GM19025 (cell line): ENCODE data around the gene CHD5.

Source experiments
- ATAC-seq: cut with Tn5 transposase; IDR thresholded peaks from one replicate; pipeline ENCODE4 v1.9.1; 2021; ENCODE audit warnings: mild to moderate bottlenecking, low read depth, moderate library complexity; ENCODE audit not compliant: unreplicated experiment

CHD5 gene

DNA sequence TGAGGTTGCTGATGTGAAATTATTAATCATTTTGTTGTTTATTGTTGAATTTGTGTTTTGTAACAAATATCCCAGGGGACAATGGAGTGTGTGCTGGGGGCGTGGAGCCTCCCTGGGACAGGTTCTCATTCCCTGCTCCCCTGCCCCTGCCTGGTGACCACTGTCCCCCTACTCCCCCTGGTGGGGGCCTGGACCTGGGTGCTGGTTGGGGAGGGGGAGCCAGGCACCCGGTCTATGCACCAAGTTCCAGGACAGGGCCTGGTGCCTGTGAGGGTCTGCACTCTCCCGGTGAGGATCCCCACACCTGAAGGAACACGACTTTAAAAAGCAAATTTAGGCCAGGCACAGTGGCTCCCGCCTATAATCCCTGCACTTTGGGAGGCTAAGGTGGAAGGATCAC is 42.4 kb downstream of the CHD5 start:
- no peak for ATAC-seq

DNA sequence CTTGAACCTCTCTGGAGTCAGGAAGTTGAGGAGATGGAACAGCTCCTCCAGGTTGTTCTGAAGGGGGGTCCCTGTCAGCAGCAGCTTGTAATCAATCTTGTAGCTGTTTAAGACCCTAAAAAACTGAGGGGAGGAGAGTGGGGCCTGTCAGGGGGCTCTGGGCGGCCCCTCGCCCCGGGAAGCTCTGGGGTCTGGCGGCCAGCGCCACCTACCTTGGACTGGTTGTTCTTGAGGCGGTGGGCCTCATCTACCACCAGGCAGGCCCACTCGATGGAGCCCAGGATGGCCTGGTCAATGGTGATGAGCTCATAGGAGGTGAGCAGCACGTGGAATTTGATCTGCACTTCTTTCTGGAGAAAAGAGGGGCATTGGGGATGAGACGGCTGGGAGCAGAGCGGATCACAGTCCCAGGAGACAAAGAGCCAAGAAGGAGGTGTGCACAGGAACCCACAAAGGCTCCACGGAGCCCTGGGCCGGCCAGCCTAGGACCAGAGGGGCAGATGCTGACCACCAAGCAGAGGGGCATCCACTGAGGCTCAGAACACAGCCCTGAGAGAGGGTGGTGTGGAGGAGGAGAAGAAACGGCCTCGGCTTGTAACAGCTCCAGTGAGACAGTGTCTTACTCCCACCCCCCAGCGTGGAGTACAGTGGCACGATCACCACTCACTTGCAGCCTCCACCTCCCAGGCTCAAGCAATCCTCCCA is 43.5 kb downstream of the CHD5 start:
- no peak for ATAC-seq

DNA sequence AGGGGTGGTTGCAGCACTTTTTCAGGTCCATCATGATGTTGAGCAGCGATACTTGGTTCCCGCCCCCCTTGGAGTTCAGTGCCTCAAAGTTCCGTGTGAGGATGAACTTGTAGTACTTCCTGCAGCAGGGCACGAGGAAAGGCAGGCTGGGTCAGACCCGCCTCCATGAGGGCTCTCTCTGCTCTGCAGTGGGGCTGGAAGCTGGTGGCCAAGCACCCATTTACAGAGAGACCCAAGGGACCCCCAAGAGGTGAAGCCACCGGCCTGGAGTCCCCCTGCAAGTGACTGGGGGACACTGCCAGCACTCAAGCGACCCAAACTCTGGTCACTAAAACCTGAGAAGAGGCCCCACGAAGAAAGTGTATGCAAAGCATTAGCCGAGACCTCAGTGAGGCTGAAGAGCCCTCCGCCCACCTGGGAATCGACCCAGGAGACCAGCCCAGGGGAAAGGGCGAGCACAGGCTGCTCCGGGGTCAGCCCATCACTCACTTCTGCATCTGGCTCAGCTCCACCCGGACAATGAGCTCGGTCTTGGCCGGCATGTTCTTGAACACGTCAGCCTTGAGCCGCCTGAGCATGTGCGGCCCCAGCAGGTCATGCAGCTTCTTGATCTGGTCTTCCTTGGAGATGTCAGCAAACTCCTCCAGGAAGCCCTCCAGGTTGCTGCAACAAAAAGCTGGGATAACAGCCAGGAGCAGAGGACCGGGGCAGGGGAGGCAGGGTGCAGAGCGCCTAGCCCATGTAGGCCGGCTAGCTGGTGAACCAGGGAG is 45.2 kb downstream of the CHD5 start:
- ATAC-seq = no peak

DNA sequence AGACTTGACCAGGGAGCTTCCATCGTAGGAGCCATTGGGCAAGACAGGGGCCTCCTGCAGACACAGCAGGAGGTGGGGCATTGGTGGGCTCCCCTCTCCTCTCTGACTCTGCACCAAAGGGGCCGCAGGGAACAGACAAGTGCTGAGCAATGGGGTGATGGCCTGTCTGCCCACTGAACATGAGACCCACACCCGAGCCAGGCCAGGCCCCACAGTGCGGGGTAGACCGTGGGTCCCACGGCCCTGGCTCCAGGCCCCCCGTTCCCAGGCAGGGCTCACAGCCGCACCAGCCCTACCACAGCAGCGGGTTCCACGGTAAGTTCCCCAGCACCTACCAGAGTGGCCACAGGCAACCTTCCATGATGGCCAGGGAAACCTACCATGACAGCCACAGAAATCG is 45.9 kb downstream of the CHD5 start:
- ATAC-seq = no peak

DNA sequence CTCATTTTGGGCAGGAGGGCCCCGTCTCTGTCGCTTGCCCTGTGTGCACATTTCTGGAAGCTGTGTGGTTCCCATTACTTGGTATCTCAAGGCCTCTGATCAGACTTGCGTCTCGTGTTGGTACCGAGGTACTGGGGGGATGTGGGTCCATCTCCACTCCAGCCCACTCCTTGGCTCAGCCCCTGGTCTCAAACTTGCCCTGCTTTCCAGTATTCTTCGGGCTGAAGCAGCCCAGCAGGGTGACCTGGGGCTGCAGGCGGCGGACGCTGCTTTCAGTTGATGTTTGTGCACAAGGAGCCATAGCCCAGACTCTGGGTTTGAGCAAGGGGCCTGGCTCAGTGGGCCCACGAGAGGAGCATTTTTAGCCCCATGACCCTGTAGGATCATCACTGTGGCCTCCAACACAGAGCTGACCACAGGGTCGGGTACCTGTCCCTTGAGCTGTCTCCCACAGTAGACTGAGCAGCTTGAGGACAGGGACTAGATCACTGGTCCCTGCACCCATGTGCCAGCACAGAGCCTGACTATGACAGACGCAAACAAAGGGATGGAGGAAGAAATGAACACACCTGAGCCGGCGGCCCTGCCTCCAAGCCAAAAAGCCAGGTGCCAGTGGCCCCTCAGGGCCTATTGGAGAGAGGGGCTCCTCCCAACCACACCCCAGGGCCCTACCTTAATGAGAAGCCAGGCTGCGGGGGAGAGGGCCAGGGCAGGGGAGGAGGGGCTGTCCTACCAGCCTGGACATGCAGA is 46.8 kb downstream of the CHD5 start:
- ATAC-seq = no peak

DNA sequence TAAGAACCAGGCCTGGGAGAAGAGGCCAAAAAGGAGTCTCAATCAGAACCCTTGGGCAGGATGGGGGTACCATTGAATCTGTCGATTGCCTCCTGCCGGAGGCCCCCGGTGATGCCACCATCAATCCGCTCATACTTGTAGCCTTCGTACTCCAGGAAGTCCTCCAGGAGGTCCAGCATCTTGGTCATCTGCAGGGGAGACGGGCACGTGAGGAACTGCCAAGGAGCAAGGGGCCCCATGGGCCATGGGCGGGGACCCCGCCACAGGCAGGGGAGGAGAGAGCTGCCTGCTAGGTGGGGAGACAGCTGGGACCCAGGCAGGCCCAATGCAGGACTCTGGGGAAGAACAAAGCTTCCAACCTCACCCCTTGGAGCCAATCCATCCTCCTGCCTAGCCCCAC is 48.6 kb downstream of the CHD5 start:
- no peak for ATAC-seq

DNA sequence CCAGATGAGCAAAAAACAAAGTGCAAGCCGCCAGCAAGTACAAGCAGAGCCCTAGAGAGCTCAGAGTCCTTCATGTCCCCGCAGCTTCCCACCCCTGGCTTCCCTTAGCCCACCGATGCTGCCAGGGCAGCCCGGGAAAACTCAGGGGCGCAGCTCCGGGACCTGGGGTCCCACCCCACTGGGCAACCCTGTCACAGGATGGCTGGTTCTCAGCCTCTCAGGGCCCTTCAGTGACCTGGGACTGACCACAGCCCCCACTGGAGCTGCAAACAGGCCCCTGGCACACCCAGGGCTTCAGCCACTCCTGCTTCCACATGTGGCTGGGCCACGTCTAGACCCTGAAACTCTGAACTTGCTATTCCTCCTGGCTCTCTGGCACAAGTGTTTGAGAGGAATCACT is 49.5 kb downstream of the CHD5 start:
- no peak for ATAC-seq

DNA sequence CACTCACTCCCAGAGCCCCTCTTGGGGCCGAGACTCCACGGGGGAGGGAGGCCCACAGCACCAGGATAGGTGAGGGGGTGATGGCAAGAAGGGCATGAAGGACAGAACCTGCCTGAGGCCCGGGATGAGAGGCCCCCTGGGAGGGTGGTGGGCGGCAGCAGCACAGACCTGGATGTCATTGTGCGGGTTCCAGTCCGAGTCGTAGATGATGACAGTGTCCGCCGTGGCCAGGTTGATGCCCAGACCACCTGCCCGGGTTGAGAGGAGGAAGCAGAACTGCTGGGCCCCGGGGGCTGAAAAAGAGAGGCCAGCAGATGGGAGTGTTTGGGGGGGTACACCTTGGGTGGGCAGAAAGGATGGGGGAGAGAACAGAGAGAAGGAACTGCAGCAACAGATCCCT is 50.1 kb downstream of the CHD5 start:
- ATAC-seq = no peak

DNA sequence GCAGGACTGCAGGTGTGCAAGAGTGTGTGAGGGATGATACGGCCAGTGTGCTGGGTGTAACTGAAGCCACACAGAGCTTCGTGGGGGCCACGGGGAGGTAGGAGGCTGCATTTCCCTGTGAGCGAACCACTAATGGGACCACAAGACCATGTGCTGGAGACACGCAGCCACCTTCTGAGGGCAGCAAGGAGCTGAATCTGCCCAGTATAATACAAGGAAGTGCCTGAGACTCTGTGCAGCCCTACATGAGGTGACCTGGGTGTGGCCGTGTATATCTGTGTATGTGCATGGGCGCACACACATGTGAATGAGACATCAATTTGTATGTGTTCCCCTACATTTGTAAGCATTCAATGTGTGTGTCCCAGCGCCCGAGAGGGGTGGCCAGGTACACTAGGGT is 50.8 kb downstream of the CHD5 start:
- ATAC-seq = no peak

DNA sequence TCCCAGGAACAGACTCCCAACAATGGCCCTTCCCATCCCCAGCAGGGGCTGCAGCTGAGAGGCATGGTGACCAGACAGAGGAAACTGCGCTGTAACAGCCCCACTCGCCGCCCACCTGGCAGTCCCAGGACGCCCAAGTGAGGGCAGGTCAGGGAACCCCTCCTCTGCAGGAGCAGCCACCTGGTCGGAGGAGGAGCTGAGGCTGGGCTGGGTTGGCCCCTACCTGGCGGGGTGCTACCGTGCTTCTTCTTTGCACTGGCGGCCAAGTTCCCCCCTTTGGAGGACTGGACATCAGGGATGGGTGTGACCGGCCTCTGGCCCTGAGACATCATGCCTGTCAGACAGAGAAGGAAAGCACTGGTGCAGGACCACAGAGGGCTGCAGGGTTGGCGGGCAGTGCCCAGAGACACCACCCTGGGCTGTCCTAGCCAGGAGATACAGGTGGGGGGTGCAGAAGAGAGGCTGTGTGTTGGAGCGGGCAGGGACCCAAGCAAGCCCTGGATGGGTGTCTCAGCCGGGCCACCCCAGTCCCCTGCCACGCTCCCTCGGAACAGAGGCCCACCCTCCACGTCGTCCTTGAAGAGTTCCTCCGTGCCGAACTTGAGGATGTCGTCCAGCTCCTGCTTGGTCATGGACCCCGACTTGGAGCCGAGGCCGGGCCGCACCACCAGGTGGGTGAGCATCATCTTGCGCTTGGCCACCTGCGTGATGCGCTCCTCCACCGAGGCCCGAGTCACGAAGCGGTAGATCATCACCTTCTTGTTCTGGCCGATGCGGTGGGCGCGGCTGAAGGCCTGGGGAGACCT is 51.6 kb downstream of the CHD5 start:
- no peak for ATAC-seq

DNA sequence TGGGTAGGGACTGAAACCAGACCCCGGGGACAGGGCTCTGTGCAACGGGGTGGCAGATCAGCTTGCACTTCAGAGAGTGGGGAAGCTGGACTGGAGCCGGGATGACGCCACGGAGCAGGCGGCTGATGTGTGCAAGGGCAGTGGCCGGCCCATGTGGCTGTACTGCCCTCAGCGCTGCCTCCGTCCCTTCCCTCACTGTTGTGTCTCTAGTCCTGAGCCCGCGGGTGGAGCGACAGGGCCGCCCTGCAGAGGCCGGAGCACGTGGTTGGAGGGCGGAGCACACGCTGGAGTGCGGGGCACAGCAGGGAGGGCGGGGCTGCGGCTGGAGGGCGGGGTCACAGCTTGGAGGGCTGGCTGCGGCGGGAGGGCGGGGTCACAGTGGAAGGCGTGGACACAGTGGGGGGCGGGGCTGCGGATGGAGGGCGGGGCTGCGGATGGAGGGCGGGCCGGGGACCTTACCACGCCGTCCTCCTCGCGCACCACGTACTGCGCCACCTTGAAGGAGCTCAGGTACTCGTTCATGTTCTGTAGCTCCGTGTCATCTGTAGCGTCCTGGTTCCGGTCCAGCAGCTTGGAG is 52.4 kb downstream of the CHD5 start:
- ATAC-seq = no peak

DNA sequence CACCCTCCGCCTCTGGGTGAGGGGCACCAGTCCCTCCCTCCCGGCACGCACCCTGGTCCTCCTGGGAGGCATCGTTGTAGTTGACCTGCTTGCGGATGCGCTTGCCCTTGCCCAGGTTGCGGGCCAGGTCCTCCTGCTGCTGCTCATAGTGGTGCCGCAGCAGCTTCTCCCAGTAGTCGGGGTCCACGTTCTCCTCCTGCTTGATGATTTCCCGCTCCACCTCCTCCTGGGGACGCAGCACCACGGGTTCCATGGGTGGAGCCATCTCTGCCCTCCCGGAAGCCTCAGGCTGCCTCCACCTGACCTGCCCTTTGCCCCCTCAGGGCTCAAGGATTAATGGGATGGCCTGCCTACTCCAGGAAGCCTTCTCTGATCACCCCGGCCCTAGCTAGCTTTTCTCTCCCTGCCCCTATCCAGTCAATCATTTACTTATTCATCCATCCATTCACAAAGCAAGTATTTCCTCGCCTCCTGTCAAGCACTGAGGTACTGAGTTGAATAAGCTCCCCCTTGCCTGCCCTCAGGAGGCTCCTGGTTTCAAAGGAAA is 53.5 kb downstream of the CHD5 start:
- no peak for ATAC-seq

DNA sequence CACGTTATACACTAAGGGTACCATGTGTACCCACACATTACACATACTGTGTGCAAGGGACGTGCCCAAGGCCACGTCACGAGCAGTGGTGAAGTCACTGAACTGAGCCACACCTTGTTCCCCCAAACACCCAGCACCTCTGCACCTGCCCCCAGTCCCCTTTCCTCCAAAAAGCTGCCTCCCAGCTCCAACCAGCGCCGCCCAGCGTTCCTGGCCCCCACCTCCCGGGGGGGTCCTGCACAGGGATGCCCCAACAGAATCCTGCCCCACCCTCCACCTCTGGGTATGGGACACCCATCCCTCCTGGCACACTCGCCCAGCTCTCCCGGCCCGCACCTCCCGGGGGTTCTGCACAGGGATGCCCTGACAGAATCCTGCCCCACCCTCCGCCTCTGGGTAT is 54.1 kb downstream of the CHD5 start:
- ATAC-seq = no peak

DNA sequence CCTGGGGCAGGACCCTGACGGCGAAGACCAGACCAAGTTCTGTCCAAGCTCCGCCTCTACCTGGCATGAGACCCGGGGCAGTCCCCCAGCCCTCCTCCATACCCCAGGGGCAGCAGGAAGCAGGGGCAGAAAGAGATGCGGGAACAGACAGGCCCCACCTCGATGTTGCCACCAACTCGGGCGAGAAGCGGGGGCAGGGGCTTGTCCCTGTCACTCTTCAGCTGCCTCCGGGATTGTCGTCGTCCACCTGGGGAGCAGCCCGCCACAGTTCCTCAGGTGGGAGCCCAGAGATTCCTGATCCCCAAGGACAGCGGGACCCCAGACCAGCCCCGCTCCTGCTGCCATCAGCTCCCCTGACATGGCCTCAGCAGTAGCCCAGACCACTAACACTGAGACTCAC is 54.8 kb downstream of the CHD5 start:
- ATAC-seq = no peak

DNA sequence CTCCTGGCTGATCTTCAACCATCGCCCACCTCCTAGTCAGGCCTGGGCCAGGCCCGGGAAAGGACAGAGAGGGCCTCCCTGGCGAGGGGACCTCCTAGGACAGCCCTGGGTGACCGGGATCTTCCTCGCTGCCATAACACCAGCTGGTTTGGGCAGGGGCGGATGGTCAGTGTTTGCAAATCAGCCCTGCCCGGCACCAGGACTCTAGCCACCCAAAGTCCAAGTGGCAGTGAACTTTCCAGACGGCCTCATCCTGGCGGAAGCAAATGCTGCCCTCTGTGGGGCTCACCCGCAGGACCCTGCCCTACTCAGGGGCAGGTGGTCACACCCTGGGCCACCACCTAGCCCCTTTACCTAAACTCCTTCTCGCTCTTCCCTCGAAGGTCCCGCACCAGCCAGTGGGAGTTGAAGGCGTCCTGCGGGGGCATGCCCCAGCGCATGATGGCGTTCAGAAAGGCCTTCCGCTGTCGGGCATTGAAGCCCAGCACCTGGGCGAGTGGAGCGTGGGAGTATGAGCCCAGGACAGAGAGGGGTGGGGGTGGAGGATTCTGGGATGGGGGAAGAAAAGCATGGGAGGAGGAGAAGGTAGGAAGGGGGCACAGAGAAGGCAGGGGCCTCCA is 55.3 kb downstream of the CHD5 start:
- ATAC-seq = no peak

DNA sequence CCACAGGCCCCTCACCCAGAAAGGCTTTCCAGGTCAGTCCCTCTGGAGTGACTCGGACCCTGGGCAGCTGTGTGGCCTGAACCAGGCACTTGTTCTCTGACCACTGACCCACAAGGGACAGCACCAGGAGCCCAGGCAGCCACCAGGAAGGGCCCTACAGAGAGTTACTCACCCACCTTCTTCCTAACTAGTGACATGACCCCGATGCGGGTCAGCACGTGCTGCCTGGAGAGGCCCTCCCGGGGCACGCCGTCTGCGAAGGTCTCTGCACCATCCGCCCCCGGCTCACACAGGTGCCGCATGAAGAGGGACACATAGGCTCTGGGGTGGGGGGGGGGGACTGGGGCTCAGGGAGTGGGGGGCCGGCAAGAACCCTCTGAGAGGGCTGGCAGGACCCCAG is 55.8 kb downstream of the CHD5 start:
- no peak for ATAC-seq

DNA sequence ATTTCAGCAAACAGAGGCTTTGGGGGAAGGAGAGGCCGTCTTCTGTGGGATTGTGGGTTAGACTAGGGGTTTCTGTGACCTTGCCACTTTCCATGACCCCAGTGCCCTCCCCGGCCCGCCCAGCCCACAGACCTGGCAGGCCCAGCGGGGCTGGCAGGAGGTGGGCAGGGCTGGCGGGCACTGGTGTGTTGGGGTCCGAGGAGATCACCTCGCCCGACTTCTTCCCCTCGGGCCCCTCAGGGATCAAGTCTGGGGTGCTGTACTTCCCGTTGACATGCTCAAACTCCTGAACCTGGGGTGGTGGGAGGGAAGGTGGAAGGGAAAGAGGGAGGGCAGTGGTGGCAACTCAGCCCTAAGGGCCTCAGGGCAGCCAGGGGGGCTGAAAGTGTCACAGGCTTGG is 56.3 kb downstream of the CHD5 start:
- ATAC-seq = no peak

DNA sequence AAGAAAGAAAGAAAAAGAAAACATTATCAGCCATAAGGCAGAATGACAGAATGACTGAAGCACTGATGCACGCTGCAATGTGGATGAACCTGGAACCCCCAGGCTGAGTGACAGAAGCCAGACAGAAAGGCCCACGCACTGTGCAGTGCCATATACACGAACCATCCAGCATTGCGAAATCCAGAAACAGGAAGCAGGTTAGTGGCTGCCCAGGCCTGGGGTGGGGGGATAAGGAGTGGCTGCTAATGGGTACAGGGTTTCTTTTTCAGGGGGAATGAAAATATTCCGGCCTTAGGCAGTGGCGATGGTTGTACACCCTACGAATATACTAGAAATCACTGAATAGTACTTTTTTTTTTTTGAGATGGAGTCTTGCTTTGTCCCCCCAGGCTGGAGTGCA is 57.0 kb downstream of the CHD5 start:
- ATAC-seq = no peak

DNA sequence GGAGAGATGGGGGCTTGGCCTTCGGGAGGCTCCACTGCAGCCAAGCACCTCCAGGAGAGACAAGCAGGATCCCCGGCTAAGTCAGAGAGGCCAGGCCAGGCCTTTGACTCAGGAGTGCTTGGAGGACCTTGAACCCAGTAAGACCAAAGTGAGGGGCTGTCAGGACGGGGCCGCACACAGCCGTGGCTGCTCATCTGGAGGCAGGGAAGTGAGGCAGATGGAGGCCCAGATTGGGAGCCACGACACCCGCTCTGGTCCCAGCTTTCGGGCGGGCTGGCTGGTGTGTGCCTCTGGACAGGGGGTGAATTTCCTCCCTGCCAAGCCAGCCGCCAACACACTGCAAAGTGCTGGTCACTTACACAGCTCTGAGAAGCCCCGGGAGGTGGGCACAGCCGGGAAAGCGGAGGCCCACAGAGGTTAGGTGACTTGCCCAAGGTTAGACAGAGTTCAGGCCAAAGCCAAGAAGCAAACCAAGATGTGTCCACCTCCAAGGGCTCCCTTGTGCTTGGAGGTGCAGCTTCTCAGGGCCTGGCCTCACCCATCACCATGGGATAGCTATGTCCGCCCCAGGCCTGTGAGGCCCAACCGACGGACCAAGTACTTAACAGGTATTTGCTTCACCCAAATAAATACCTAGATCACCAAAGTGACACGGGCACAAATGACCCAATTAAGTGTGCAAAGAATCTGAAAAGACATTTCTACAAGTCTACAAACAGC is 58.3 kb downstream of the CHD5 start:
- ATAC-seq = no peak
